Camera-type eye (tissue), 1 donor: ENCODE results near the gene CD200R1. TPM values are rescaled to one million over a fixed set of nuclear protein-coding genes. Genes with fewer than 3 reads are reported as not detected.

Source experiments
- total RNA-seq: library from RNA; depleted of rRNA; stranded (reverse); fragments of >200 nt; gene quantifications from one replicate; pipeline ENCODE4 v1.2.3, GENCODE V29; 2014

Gene CD200R1
- 2.0 TPM for total RNA-seq

GRCh38 chr3:112974894-112975293 is at the start of gene CD200R1:
Gene CD200R1 (minus strand): TSS chr3:112975103. CDS start chr3:112974857, 246 bp downstream.

GRCh38 chr3:112990672-112991602 is 16.0 kb upstream of the CD200R1 start, which contains the start of gene GTPBP8:
Gene GTPBP8 (plus strand): TSS chr3:112990984. CDS start chr3:112991000, 16 bp downstream.

Other genes starting within 250 kb of the CD200R1 start
- gene CD200R1L, start 128.2 kb downstream of the CD200R1 start, total RNA-seq, result not detected
- 23.4 TPM for gene GTPBP8, start 15.9 kb upstream of the CD200R1 start, total RNA-seq
- 104 TPM for gene BOC, start 236.5 kb upstream of the CD200R1 start, total RNA-seq